Measurements from ENCODE around the gene LTBP4.

Gene LTBP4

GRCh38 chr19:40598918-40599307 is 2.3 kb upstream of the LTBP4 start:
- DNase-seq = no peak

- no peak for DNase-seq
Observed at GRCh38 chr19:40599331-40599901, 1.8 kb upstream of the LTBP4 start.

- no peak for DNase-seq
Observed at GRCh38 chr19:40599902-40600569, 1.1 kb upstream of the LTBP4 start.

- no peak for DNase-seq
Observed at GRCh38 chr19:40600570-40601133, 517 bp upstream of the LTBP4 start.

- no peak for DNase-seq
Observed at GRCh38 chr19:40603071-40603388, 1.9 kb downstream of the LTBP4 start.

GRCh38 chr19:40603389-40604170 is 2.4 kb downstream of the LTBP4 start:
- DNase-seq = peak; percentile 65 to 69

- DNase-seq = no peak
Observed at GRCh38 chr19:40604171-40604646, 3.0 kb downstream of the LTBP4 start.

- no peak for DNase-seq
Observed at GRCh38 chr19:40604647-40605215, 3.6 kb downstream of the LTBP4 start.

- no peak for DNase-seq
Observed at GRCh38 chr19:40605216-40605971, 4.2 kb downstream of the LTBP4 start.

GRCh38 chr19:40607311-40608239 is 6.4 kb downstream of the LTBP4 start:
- DNase-seq = no peak

- no peak for DNase-seq
Observed at GRCh38 chr19:40608240-40608621, 7.1 kb downstream of the LTBP4 start.

GRCh38 chr19:40608957-40609356 is 7.8 kb downstream of the LTBP4 start:
- no peak for DNase-seq

- DNase-seq = peak in 1 of 2 donors; percentile 85
Observed at GRCh38 chr19:40609561-40610395, 8.6 kb downstream of the LTBP4 start.

GRCh38 chr19:40610396-40611064 is 9.4 kb downstream of the LTBP4 start:
- DNase-seq = peak in 1 of 2 donors; percentile 16

- no peak for DNase-seq
Observed at GRCh38 chr19:40611096-40611495, 9.9 kb downstream of the LTBP4 start.

- DNase-seq = no peak
Observed at GRCh38 chr19:40611900-40612698, 10.9 kb downstream of the LTBP4 start.

- peak in 1 of 2 donors; percentile 36 for DNase-seq
Observed at GRCh38 chr19:40612831-40613689, 11.9 kb downstream of the LTBP4 start.

Data from bone marrow (tissue), 2 donors.